Gastrocnemius medialis (tissue), 4 donors: ENCODE data around the gene CAV2. TPM values are rescaled to one million over a fixed set of nuclear protein-coding genes. Genes with fewer than 3 reads are reported as not detected.
A peak's percentile ranks its signal among the peaks of the same experiment; 100 is the strongest.

Experiments used
- ATAC-seq, 2 donors: fragments of 150-250 bp; one replicate each; pipeline ENCODE4 v1.9.1; 2016
- DNase-seq, 2 donors: peaks; one replicate each; pipeline ENCODE4 v3.0.0-alpha.2; 2019
- H3K27ac ChIP-seq, 4 donors: fragments of 200-600 bp; sonication (generic); 1 replicate in 1 of 4; 2 replicates in 3 of 4; pipeline ENCODE4 v1.5.1; 2016 to 2018; ENCODE audit warnings: mild to moderate bottlenecking in 2 of 4, moderate library complexity in 1 of 4
- H3K27me3 ChIP-seq, 3 donors: fragments of 200-600 bp; sonication (generic) in 2 of 3; 1 replicate in 1 of 3; 2 replicates in 2 of 3; pipeline versions ENCODE4 v1.5.1 to v1.6.0; 2016 to 2019; ENCODE audit warnings: mild to moderate bottlenecking in 1 of 3, moderate library complexity in 1 of 3
- H3K36me3 ChIP-seq, 2 donors: fragments of 200-600 bp; sonication (generic) in 1 of 2; one replicate each; pipeline ENCODE4 v1.5.1; 2017 to 2018
- H3K4me1 ChIP-seq, 2 donors: fragments of 200-600 bp; sonication (generic) in 1 of 2; one replicate each; pipeline ENCODE4 v1.5.1; 2016 to 2017; ENCODE audit warnings: mild to moderate bottlenecking in 2 of 2
- H3K4me3 ChIP-seq, 4 donors: fragments of 200-600 bp; sonication (generic) in 3 of 4; 1 replicate in 1 of 4; 2 replicates in 3 of 4; pipeline ENCODE4 v1.5.1; 2016 to 2019; ENCODE audit warnings: mild to moderate bottlenecking in 2 of 4
- H3K9me3 ChIP-seq, 3 donors: fragments of 200-600 bp; sonication (generic) in 2 of 3; 1 replicate in 1 of 3; 2 replicates in 2 of 3; pipeline ENCODE4 v1.5.1; 2016 to 2019
- POLR2A ChIP-seq, 2 donors: fragments of 450-650 bp; IDR thresholded peaks; one replicate each; pipeline ENCODE4 v1.6.1; 2017; ENCODE audit warnings: antibody characterized with exemption in 2 of 2, mild to moderate bottlenecking in 2 of 2, moderate library complexity in 2 of 2
- in situ Hi-C, 4 donors: fragments of 200-750 bp; cut with MboI; loops; one replicate each; pipeline versions ENCODE4 v1.15.0 to v1.8.0; 2017; ENCODE audit warnings: low sequenced_read_pairs in 4 of 4
- intact Hi-C: fragments of 100-400 bp; cut with DNase I; formaldehyde crosslinking; loops from one replicate; pipeline ENCODE4 v1.15.1; 2023; ENCODE audit warnings: low total_unique reads
- total RNA-seq, 4 donors: library from RNA; depleted of rRNA; stranded (reverse); fragments of >200 nt; gene quantifications; one replicate each; pipeline versions ENCODE4 v1.1.0 to v1.2.3, GENCODE V29; 2016
- TF ChIP-seq, protein P1 (sequence below), 5 experiments: fragments of 450-650 bp in 3 of 5; fragments of 200-600 bp in 2 of 5; sonication (generic) in 2 of 5; IDR thresholded peaks in 4 of 5; conservative IDR thresholded peaks in 1 of 5; 1 replicate in 4 of 5; 2 replicates in 1 of 5; pipeline ENCODE4 v1.5.1; 2016 to 2019; ENCODE audit warnings: antibody characterized with exemption in 5 of 5, mild to moderate bottlenecking in 3 of 5, moderate library complexity in 3 of 5

The CAV2 gene
- total RNA-seq, 4 donors from 2014 or later = 12.7 to 26.2 (median 14.9) TPM

DNA sequence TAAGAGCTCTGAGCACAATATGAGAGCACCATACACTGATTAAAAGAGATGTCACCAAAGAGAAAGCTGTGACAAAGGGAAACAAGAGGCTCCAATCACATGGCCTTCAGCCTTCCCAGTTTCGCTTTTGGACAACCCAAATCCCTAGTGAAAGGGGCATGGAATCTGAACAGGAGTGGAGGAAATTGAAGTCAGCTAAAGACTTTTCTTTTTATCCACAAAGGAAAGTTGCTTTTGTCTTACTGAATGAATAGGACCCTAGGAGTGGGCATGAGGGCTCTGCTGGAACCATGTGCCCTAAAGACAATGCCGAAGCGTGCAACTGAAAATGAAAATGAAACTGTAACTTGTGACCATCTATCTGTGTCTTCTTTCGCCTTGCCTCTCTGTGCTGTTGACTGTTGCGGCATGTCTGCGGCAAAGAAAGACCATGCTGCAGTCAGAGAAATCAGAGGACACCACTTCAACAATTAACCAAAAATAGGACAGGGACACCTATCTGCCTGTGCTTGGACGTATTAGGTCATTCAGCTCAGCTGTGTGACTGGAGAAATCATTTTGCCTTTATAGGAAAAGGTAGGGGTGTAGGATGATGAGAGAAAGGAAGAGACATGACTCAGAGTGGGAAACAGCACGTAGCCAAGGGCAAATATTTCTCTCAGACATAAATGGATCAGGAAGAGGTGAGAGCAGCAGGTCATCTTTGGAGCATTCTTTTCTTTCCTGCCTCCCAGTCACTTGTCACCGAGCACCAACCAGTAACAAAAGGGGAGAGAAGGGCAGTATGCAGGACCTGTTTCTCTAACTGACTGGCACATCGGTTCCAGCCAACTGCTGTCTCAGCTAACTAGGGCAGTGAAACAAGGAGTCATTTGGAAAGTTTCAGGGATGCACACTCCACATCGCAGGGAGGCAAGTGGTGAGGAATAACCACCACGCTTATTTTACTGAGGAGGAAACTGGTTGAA is 12.3 kb downstream of the CAV2 start:
- H3K4me1 ChIP-seq = no peaks in the 10 kb centered on the region
- TF ChIP-seq POLR2A (IDR thresholded peaks at IDR 0.05) = no peak
- TF ChIP-seq, protein P1, sequence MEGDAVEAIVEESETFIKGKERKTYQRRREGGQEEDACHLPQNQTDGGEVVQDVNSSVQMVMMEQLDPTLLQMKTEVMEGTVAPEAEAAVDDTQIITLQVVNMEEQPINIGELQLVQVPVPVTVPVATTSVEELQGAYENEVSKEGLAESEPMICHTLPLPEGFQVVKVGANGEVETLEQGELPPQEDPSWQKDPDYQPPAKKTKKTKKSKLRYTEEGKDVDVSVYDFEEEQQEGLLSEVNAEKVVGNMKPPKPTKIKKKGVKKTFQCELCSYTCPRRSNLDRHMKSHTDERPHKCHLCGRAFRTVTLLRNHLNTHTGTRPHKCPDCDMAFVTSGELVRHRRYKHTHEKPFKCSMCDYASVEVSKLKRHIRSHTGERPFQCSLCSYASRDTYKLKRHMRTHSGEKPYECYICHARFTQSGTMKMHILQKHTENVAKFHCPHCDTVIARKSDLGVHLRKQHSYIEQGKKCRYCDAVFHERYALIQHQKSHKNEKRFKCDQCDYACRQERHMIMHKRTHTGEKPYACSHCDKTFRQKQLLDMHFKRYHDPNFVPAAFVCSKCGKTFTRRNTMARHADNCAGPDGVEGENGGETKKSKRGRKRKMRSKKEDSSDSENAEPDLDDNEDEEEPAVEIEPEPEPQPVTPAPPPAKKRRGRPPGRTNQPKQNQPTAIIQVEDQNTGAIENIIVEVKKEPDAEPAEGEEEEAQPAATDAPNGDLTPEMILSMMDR (IDR thresholded peaks at IDR 0.05 in 4 of 5, conservative IDR thresholded peaks at IDR 0.05 in 1 of 5) = no peak
- H3K27ac ChIP-seq = peak overlapping the region; percentile 63 to 75 (median 71)
- peak; percentile 69 to 85 for ATAC-seq
- no peak for DNase-seq
- intact Hi-C loops (no loop called here), in situ Hi-C loops (no loop called here)
- peak overlapping the region; percentile 41 to 60 (median 56) for H3K4me3 ChIP-seq
- H3K36me3 ChIP-seq = no peaks in the 10 kb centered on the region
- H3K27me3 ChIP-seq = no peaks in the 10 kb centered on the region
- no peaks in the 10 kb centered on the region for H3K9me3 ChIP-seq

DNA sequence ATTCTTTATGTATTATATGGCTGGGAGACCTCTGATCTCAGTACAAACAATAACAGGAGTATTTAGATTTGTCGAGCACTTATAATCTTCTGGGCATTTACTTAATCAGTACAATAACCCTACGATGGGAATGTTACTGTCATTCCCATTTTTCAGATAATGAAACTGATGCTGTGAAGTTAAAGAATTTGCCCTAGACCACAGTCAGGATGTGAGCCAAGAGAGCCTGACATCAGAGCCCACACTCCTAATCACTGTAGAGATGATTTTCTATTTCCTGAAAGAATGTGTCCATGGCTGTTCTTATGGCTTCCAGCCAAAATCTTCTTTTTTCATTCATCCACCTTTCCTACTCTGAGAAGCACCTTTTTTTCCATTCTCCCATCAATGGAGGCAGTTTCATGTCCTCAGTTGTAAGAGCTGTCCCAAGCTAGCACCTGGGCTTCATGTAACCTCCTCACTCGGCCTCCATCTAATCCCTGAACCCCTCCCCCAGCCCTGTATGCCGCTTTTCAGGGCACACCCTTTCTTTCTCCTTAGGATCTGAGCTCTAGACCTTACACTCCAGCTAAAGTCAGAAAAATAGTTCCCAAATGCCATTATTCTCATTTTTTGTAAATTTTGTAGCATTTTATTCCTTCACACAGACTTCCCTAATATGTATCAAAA is 13.1 kb downstream of the CAV2 start:
- Histone ChIP-seq H3K27me3 (no peaks in the 10 kb centered on the region), H3K36me3 (no peaks in the 10 kb centered on the region), H3K4me3 (peak overlapping the region; percentile 41 to 60 (median 56)), H3K4me1 (no peaks in the 10 kb centered on the region), H3K27ac (peak overlapping the region; percentile 63 to 75 (median 71)), H3K9me3 (no peaks in the 10 kb centered on the region)
- no peak for TF ChIP-seq POLR2A (IDR thresholded peaks at IDR 0.05)
- TF ChIP-seq, protein P1 (IDR thresholded peaks at IDR 0.05 in 4 of 5, conservative IDR thresholded peaks at IDR 0.05 in 1 of 5) = no peak
- ATAC-seq (no peak), DNase-seq (no peak)
- in situ Hi-C loops = no loop called here
- intact Hi-C loops = no loop called here

DNA sequence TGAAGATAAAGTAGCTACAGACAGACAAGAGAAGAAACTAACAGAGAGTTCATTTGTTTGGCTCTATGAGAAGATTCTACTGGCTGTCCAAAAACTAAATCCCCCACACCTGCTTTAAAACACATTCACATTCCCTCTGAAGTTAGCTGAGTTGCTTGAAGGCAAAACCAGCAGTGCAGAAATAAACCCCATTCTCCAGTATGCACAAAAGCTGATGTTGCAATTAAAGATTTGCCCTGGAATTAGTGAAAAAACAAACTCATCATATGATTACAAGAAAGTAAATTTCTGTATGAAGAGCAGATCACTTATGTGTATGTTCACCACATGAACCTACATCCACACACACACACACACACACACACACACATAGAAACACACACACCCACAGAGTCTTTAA is 16.0 kb downstream of the CAV2 start:
- TF ChIP-seq, protein P1 (IDR thresholded peaks at IDR 0.05 in 4 of 5, conservative IDR thresholded peaks at IDR 0.05 in 1 of 5) = no peak
- TF ChIP-seq POLR2A (IDR thresholded peaks at IDR 0.05) = no peak
- no peak for ATAC-seq

DNA sequence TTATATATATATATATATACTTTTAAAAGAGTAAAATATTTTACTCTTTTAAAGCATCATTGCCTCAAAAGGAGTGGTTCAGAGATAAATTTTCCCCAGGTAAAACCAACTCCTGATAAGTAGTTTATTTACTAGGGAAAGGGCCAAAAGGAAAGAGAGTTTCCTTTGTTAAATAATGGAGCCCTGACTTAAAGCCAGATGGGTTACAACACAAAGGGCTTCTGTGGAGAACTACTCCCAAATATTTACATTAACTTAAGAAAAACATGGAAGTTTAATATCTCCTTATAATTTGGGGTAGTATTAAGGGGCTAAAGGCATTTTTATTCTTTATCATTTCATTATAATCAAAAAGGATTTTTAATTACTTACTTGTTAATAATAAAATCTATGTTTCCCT is 16.8 kb downstream of the CAV2 start:
- no peaks in the 10 kb centered on the region for H3K36me3 ChIP-seq
- H3K4me3 ChIP-seq = no peak overlapping the region
- TF ChIP-seq, protein P1 (IDR thresholded peaks at IDR 0.05 in 4 of 5, conservative IDR thresholded peaks at IDR 0.05 in 1 of 5) = no peak
- intact Hi-C loops (no loop called here), in situ Hi-C loops (no loop called here)
- no peak overlapping the region for H3K27ac ChIP-seq
- H3K27me3 ChIP-seq = no peaks in the 10 kb centered on the region
- DNase-seq = no peak
- ATAC-seq = no peak
- H3K4me1 ChIP-seq = no peaks in the 10 kb centered on the region
- no peaks in the 10 kb centered on the region for H3K9me3 ChIP-seq

More for the DNA sequence above, 16.0 kb downstream of the CAV2 start:
- Histone ChIP-seq H3K4me3 (no peak overlapping the region), H3K4me1 (no peaks in the 10 kb centered on the region), H3K36me3 (no peaks in the 10 kb centered on the region), H3K9me3 (no peaks in the 10 kb centered on the region), H3K27ac (no peak overlapping the region), H3K27me3 (no peaks in the 10 kb centered on the region)
- intact Hi-C loops (no loop called here), in situ Hi-C loops (no loop called here)
- no peak for DNase-seq
